Measurements from ENCODE around the gene CCS. TPM values are rescaled to one million over a fixed set of nuclear protein-coding genes. Genes with fewer than 3 reads are reported as not detected.

CCS gene
- total and polyA plus RNA-seq, 9 of the 15 experiments (the other 6 are each of a cell fraction or from before 2014, with no cell fraction given) = 1.1 to 46.6 (median 26.8) TPM

DNA sequence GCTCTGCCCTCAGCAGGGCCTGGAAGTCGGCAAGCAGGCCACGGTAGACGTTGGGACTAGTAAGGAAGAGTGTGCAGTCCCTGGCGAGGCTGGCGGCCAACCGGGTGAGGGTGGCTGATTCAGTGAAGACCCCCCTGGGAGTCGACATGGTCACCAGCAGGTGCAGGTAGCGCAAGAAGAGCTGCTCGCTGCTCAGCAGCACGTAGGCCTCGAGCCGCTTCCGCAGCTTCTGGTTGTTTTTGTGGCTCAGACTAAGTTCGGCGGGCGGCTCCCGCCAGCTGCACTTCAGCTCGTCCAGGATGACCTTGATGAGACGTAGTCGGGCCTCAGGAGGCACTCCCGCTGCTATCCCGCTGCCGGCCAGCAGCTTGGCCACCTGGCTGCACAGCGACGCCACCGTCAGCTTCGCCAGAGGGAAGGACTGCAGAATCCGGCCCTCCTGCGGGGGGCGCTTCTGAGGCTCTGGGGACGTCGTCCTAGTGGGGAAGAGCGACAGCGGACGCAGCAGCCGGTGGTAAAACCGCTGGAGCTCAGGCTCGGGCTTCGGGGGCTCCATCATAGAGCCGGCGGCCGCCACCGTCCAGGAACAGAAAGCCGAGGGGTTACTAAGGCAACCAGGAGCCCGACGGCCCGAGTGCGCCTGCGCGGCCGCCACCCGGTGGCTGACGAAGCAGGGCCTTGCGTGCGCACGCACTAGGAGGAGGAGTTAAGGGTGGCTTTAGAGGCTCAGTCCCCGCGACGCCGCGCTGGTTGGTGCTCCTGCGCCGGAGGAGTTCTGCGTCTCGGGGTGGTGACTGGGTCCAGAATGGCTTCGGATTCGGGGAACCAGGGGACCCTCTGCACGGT, at the start of gene CCS, which contains the start of gene CCDC87 (continued):
- TF ChIP-seq ZNF280B (CRISPR knock-in tag; IDR thresholded peaks at IDR 0.05) = no peak
- TF ChIP-seq ZFP36 (IDR thresholded peaks at IDR 0.05; ENCODE audit: low read depth, low read length, partially characterized antibody) = no peak
- no peak for TF ChIP-seq RFX5 (IDR thresholded peaks at IDR 0.05; ENCODE audit: low read depth, low read length)
- no peak for TF ChIP-seq NUFIP1 (IDR thresholded peaks at IDR 0.05; ENCODE audit: partially characterized antibody)
- 0 out of 2 replicates have a peak, but pooled peaks have one; percentile 7 for TF ChIP-seq ZBTB1 (CRISPR knock-in tag; IDR thresholded peaks at IDR 0.05; ENCODE audit: borderline replicate concordance, low read depth)
- no peak for TF ChIP-seq SIN3B (IDR thresholded peaks at IDR 0.05; ENCODE audit: low read depth)
- TF ChIP-seq KLF13 (tag; IDR thresholded peaks at IDR 0.05; ENCODE audit: borderline replicate concordance, low read depth) = no peak
- TF ChIP-seq, protein P1, sequence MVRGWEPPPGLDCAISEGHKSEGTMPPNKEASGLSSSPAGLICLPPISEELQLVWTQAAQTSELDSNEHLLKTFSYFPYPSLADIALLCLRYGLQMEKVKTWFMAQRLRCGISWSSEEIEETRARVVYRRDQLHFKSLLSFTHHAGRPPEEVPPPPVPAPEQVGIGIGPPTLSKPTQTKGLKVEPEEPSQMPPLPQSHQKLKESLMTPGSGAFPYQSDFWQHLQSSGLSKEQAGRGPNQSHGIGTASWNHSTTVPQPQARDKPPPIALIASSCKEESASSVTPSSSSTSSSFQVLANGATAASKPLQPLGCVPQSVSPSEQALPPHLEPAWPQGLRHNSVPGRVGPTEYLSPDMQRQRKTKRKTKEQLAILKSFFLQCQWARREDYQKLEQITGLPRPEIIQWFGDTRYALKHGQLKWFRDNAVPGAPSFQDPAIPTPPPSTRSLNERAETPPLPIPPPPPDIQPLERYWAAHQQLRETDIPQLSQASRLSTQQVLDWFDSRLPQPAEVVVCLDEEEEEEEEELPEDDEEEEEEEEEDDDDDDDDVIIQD (CRISPR knock-in tag; IDR thresholded peaks at IDR 0.05) = no peak
- TF ChIP-seq TOE1 (IDR thresholded peaks at IDR 0.05; ENCODE audit: borderline replicate concordance) = no peak; the same call in 1 of the 2 replicates
- TF ChIP-seq TOE1 (CRISPR knock-in tag; IDR thresholded peaks at IDR 0.05; ENCODE audit: borderline replicate concordance, low read depth) = no peak
- no peak for TF ChIP-seq MTA2 (IDR thresholded peaks at IDR 0.05; ENCODE audit: low read depth)
- no peak; the same call in 1 of the 2 replicates for TF ChIP-seq NR2C2 (CRISPR knock-in tag; IDR thresholded peaks at IDR 0.05)
- TF ChIP-seq NR2C2 (tag; IDR thresholded peaks at IDR 0.05) = no peak
- TF ChIP-seq ZNF212 (CRISPR knock-in tag; IDR thresholded peaks at IDR 0.05) = no peak
- peak; percentile 48 for TF ChIP-seq REST (IDR thresholded peaks at IDR 0.05; ENCODE audit: borderline replicate concordance)
- TF ChIP-seq REST (CRISPR knock-in tag; IDR thresholded peaks at IDR 0.05; ENCODE audit: low read depth) = no peak
- TF ChIP-seq KDM1A (IDR thresholded peaks at IDR 0.05) = no peak
